ENCODE measurements around the gene PATL1. TPM values are rescaled to one million over a fixed set of nuclear protein-coding genes. Genes with fewer than 3 reads are reported as not detected.

The PATL1 gene
- total RNA-seq, 1 experiment from 2014 or later = 59.8 TPM

DNA sequence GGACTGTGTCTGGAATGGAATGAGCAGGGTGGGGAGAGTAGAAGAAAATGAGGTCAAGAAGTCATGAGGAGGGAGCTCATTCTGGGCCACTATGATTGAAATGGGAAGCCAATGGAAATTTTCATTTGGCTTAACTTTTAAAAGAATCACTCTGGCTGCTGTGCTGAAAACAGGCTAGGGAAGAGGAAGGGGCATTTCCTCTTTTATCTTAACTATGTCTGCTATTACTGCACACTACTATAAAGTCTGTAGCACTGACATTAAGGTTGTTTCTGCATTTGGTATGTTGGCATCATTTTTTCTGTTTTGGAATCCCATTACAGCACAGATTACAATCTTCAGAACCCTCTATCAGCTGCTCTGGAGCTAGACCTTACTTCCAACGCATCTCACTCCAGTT is 8.2 kb downstream of the PATL1 start:
- Mint-ChIP-seq H3K27me3 (ENCODE audit: unreplicated experiment) (no peaks in the 10 kb centered on the region), H3K4me3 (ENCODE audit: low read depth, unreplicated experiment) (no peak overlapping the region), H3K27ac (ENCODE audit: unreplicated experiment) (no peak overlapping the region), H3K9me3 (ENCODE audit: low read depth, unreplicated experiment) (no peaks in the 10 kb centered on the region), H3K4me1 (ENCODE audit: low read depth, unreplicated experiment) (peaks cover 25% of the 10 kb centered on the region), H3K36me3 (ENCODE audit: insufficient read depth, unreplicated experiment) (peaks cover 38% of the 10 kb centered on the region)
- no peak for DNase-seq
- BruUV-seq (replicated peaks) = no TSS peak
- intact Hi-C loops (cut with micrococcal nuclease; ENCODE audit: unreplicated experiment) = no loop called here
- TF ChIP-seq, protein P1, sequence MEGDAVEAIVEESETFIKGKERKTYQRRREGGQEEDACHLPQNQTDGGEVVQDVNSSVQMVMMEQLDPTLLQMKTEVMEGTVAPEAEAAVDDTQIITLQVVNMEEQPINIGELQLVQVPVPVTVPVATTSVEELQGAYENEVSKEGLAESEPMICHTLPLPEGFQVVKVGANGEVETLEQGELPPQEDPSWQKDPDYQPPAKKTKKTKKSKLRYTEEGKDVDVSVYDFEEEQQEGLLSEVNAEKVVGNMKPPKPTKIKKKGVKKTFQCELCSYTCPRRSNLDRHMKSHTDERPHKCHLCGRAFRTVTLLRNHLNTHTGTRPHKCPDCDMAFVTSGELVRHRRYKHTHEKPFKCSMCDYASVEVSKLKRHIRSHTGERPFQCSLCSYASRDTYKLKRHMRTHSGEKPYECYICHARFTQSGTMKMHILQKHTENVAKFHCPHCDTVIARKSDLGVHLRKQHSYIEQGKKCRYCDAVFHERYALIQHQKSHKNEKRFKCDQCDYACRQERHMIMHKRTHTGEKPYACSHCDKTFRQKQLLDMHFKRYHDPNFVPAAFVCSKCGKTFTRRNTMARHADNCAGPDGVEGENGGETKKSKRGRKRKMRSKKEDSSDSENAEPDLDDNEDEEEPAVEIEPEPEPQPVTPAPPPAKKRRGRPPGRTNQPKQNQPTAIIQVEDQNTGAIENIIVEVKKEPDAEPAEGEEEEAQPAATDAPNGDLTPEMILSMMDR (IDR thresholded peaks at IDR 0.05; ENCODE audit: unreplicated experiment) = no peak
- CTCF ChIA-PET = no interaction called here

DNA sequence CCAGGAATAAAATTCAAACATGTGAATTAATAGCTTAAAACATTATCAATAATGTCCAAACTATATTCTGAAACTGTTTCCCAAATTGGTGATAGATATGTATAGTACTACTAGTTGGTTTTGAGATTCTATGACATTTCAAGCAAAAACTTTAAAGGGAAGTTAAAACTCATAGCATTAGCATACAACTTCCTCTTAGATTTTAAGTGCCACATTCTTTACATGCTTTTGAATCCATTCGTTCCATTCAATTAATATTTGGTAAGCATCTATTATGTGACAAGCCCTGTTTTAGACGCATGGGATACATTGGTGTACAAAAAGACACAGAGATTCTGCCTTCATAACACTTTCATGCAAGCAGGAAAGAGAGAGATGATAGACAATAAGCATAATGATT is 8.9 kb downstream of the PATL1 start:
- intact Hi-C loops (cut with micrococcal nuclease; ENCODE audit: unreplicated experiment) = no loop called here

DNA sequence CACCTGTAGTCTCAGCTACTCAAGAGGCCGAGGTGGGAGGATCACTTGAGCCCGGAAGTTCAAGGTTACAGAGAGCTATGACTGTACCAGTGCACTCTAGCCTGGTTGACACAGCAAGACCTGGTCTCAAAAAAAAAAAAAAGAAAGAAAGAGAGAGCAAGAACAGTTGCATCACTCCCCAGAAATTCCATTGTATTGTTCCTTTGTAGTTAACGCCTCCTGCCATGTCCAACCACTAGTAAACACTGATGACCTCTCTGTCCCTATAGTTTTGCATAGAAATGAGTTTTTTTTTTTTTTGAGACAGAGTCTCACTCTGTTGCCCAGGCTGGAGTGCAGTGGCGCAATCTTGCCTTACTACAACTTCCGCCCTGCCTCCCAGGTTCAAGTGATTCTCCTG is 10.8 kb downstream of the PATL1 start:
- H3K36me3 Mint-ChIP-seq (ENCODE audit: insufficient read depth, unreplicated experiment) = peaks cover 42% of the 10 kb centered on the region
- BruUV-seq (replicated peaks) = no TSS peak
- H3K4me1 Mint-ChIP-seq (ENCODE audit: low read depth, unreplicated experiment) = peaks cover 16% of the 10 kb centered on the region
- H3K27me3 Mint-ChIP-seq (ENCODE audit: unreplicated experiment) = no peaks in the 10 kb centered on the region
- no peak overlapping the region for H3K4me3 Mint-ChIP-seq (ENCODE audit: low read depth, unreplicated experiment)
- H3K27ac Mint-ChIP-seq (ENCODE audit: unreplicated experiment) = no peak overlapping the region
- intact Hi-C loops (cut with micrococcal nuclease; ENCODE audit: unreplicated experiment) = no loop called here
- DNase-seq = no peak
- CTCF ChIA-PET = interaction anchor here (0.6 kb wide), 2 partner anchors 11 to 69 kb away, joined by 4 read pairs; partner anchors contain the start of gene PATL1
- TF ChIP-seq, protein P1 (IDR thresholded peaks at IDR 0.05; ENCODE audit: unreplicated experiment) = no peak
- no peaks in the 10 kb centered on the region for H3K9me3 Mint-ChIP-seq (ENCODE audit: low read depth, unreplicated experiment)

More for the DNA sequence above, 8.9 kb downstream of the PATL1 start:
- no TSS peak for BruUV-seq (replicated peaks)
- H3K4me3 Mint-ChIP-seq (ENCODE audit: low read depth, unreplicated experiment) = no peak overlapping the region
- CTCF ChIA-PET = interaction anchor here (0.5 kb wide), 1 partner anchor 12 kb away, joined by 3 read pairs; no protein-coding TSS in a partner anchor
- H3K9me3 Mint-ChIP-seq (ENCODE audit: low read depth, unreplicated experiment) = no peaks in the 10 kb centered on the region
- peaks cover 22% of the 10 kb centered on the region for H3K4me1 Mint-ChIP-seq (ENCODE audit: low read depth, unreplicated experiment)
- H3K27me3 Mint-ChIP-seq (ENCODE audit: unreplicated experiment) = no peaks in the 10 kb centered on the region
- TF ChIP-seq, protein P1 (IDR thresholded peaks at IDR 0.05; ENCODE audit: unreplicated experiment) = no peak
- no peak overlapping the region for H3K27ac Mint-ChIP-seq (ENCODE audit: unreplicated experiment)
- no peak for DNase-seq
- peaks cover 32% of the 10 kb centered on the region for H3K36me3 Mint-ChIP-seq (ENCODE audit: insufficient read depth, unreplicated experiment)

DNA sequence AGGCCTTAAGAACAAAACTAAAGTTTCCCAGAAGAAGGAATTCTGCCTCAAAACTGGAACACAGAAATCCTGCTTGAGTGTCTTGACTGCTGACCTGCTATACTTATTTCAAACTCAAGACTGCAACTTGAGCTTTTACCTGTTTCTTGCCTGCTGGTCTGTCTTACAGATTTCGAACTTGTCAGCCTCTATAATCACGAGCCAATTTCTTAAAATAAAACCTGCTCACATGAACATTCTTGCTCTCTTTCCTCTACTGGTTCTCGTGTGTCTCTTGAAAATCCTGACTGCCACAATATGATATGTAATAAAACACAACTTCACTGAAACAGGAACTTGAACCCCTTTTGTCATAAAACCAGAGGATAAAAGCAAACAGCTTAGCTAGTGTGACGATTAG is 13.9 kb downstream of the PATL1 start:
- H3K9me3 Mint-ChIP-seq (ENCODE audit: low read depth, unreplicated experiment) = no peaks in the 10 kb centered on the region
- BruUV-seq (replicated peaks) = no TSS peak
- intact Hi-C loops (cut with micrococcal nuclease; ENCODE audit: unreplicated experiment) = no loop called here

More for the DNA sequence above, 13.9 kb downstream of the PATL1 start:
- Mint-ChIP-seq H3K27ac (ENCODE audit: unreplicated experiment) (no peak overlapping the region), H3K4me3 (ENCODE audit: low read depth, unreplicated experiment) (no peak overlapping the region), H3K27me3 (ENCODE audit: unreplicated experiment) (no peaks in the 10 kb centered on the region), H3K36me3 (ENCODE audit: insufficient read depth, unreplicated experiment) (peaks cover 70% of the 10 kb centered on the region), H3K4me1 (ENCODE audit: low read depth, unreplicated experiment) (peaks cover 2% of the 10 kb centered on the region)
- CTCF ChIA-PET = no interaction called here
- TF ChIP-seq, protein P1 (IDR thresholded peaks at IDR 0.05; ENCODE audit: unreplicated experiment) = no peak
- DNase-seq = no peak

Data from Calu3 (cell line).